BJ (cell line): ENCODE measurements around the gene TPBG. TPM values are rescaled to one million over a fixed set of nuclear protein-coding genes. Genes with fewer than 3 reads are reported as not detected.

ENCODE experiments used
- CTCF ChIA-PET: fragments of 350-600 bp; formaldehyde crosslinking; extraction: SDS; loops from one replicate; lab custom pipeline; 2021; ENCODE audit warnings: antibody characterized with exemption, inconsistent platforms; lab: Yijun Ruan, JAX
- POLR2A ChIA-PET: fragments of 300-600 bp; sonication (Branson Sonifier 250); formaldehyde crosslinking; extraction: SDS; loops from one replicate; lab custom pipeline; 2021; ENCODE audit warnings: antibody characterized with exemption; lab: Charles Lee
- DNase-seq: peaks from one replicate; pipeline ENCODE4 v3.0.0-alpha.2; 2011; ENCODE audit warnings: low read depth
- H3K27me3 ChIP-seq: 2 replicates; pipeline ENCODE4 v1.6.0; 2011; ENCODE audit warnings: low read length; ENCODE audit not compliant: control insufficient read depth, insufficient read depth
- H3K36me3 ChIP-seq: 2 replicates; pipeline ENCODE4 v1.5.1; 2011; ENCODE audit warnings: low read length; ENCODE audit not compliant: control insufficient read depth, insufficient read depth
- H3K4me3 ChIP-seq: 2 replicates; pipeline ENCODE4 v1.5.1; 2011; ENCODE audit warnings: low read depth, mild to moderate bottlenecking, control low read depth, low read length
- polyA plus RNA-seq: library from polyadenylated mRNA; depleted of rRNA; stranded (reverse); fragments of >200 nt; gene quantifications from 2 replicates; pipeline ENCODE4 v1.2.3, GENCODE V29; 2011
- TF ChIP-seq, protein P1 (sequence below): IDR thresholded peaks from 2 replicates; pipeline ENCODE4 v1.5.1; 2011; ENCODE audit warnings: low read depth, mild to moderate bottlenecking, control low read depth, inconsistent platforms, low read length, moderate library complexity; ENCODE audit not compliant: insufficient read depth

TPBG gene
- polyA plus RNA-seq, 1 experiment = 101 TPM

- no peaks in the 10 kb centered on the region for H3K27me3 ChIP-seq
- H3K36me3 ChIP-seq = peaks cover 7% of the 10 kb centered on the region
- no peak for DNase-seq
- CTCF ChIA-PET = interaction anchor here (1.2 to 2.5 kb wide), 2 partner anchors 94 to 689 kb away, joined by 3 to 8 read pairs; no protein-coding TSS in a partner anchor
- TF ChIP-seq, protein P1, sequence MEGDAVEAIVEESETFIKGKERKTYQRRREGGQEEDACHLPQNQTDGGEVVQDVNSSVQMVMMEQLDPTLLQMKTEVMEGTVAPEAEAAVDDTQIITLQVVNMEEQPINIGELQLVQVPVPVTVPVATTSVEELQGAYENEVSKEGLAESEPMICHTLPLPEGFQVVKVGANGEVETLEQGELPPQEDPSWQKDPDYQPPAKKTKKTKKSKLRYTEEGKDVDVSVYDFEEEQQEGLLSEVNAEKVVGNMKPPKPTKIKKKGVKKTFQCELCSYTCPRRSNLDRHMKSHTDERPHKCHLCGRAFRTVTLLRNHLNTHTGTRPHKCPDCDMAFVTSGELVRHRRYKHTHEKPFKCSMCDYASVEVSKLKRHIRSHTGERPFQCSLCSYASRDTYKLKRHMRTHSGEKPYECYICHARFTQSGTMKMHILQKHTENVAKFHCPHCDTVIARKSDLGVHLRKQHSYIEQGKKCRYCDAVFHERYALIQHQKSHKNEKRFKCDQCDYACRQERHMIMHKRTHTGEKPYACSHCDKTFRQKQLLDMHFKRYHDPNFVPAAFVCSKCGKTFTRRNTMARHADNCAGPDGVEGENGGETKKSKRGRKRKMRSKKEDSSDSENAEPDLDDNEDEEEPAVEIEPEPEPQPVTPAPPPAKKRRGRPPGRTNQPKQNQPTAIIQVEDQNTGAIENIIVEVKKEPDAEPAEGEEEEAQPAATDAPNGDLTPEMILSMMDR = peak; percentile 34
- H3K4me3 ChIP-seq = peak overlapping the region; percentile 96
- POLR2A ChIA-PET = interaction anchor here (0.6 to 0.8 kb wide), 2 partner anchors 19 to 32 kb away, joined by 4 read pairs; no protein-coding TSS in a partner anchor
Observed at GRCh38 chr6:82365016-82365795, 1.6 kb downstream of the TPBG start.

- H3K27me3 ChIP-seq = no peaks in the 10 kb centered on the region
- H3K4me3 ChIP-seq = no peak overlapping the region
- CTCF ChIA-PET = no interaction called here
- H3K36me3 ChIP-seq = peaks cover 7% of the 10 kb centered on the region
- DNase-seq = no peak
- POLR2A ChIA-PET = no interaction called here
- TF ChIP-seq, protein P1 = no peak
Observed at GRCh38 chr6:82367704-82368103, 4.1 kb downstream of the TPBG start.

GRCh38 chr6:82370788-82371187 lies 7.2 kb downstream of the TPBG start:
- DNase-seq = no peak
- ChIA-PET CTCF (interaction anchor here (0.8 to 0.9 kb wide), 2 partner anchors 29 to 695 kb away, joined by 3 read pairs; partner anchors contain the start of gene UBE3D), POLR2A (no interaction called here)
- TF ChIP-seq, protein P1 = no peak
- Histone ChIP-seq H3K27me3 (no peaks in the 10 kb centered on the region), H3K36me3 (peaks cover 2% of the 10 kb centered on the region), H3K4me3 (no peak overlapping the region)

DNA sequence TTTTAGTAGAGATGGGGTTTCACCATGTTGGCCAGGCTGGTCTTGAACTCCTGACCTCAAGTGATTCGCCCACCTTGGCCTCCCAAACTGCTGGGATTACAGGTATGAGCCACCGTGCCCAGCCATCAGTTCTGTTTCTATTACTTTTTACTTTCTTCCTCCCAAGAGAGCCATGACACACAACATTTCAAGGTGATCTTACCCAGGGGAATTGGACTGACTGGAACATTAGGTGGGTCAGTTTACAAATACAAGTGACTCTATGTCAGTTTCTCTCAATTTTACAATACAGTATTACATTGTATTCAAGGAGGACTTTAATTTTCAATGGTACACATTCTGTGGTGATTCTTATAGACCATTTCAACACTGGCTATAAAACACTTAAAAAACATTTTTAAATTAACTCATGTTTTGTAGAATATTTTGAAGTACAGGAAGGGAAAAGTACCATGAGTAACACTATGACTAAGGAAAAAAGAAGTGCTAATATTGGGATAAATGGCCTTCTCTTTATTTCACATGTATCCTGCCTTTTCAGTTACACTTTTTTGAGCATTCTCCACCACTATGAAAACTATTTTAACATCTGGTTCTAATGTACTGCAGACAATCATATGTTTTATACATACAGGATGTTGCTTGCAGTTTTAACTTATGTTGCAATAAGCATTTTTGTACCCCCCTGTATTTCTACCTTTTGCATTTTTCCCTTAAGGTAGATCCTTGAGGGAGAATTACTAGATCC lies 8.4 kb downstream of the TPBG start:
- ChIA-PET CTCF (interaction anchor here (1.5 kb wide), 1 partner anchor 13 kb away, joined by 3 read pairs; no protein-coding TSS in a partner anchor), POLR2A (no interaction called here)
- TF ChIP-seq, protein P1 = no peak
- H3K36me3 ChIP-seq = no peaks in the 10 kb centered on the region
- DNase-seq = peak; percentile 57
- no peak overlapping the region for H3K4me3 ChIP-seq
- no peaks in the 10 kb centered on the region for H3K27me3 ChIP-seq

- TF ChIP-seq, protein P1 = no peak
- no peaks in the 10 kb centered on the region for H3K27me3 ChIP-seq
- no peak overlapping the region for H3K4me3 ChIP-seq
- no peak for DNase-seq
- ChIA-PET POLR2A (no interaction called here), CTCF (interaction anchor here (0.8 to 1.5 kb wide), 2 partner anchors 12 to 39 kb away, joined by 3 read pairs; no protein-coding TSS in a partner anchor)
- no peaks in the 10 kb centered on the region for H3K36me3 ChIP-seq
Observed at GRCh38 chr6:82372656-82373055, 9.0 kb downstream of the TPBG start.
